GM19193 (cell line): ENCODE measurements around the gene CTNNB1.

Source experiments
- POLR2A ChIP-seq: IDR thresholded peaks from 4 replicates; pipeline ENCODE4 v1.6.1; 2011; ENCODE audit not compliant: insufficient read depth, insufficient read length; ENCODE audit errors: extremely low read depth

The CTNNB1 gene

GRCh38 chr3:41202075-41202833 lies 2.9 kb downstream of the CTNNB1 start:
- no peak for TF ChIP-seq POLR2A

DNA sequence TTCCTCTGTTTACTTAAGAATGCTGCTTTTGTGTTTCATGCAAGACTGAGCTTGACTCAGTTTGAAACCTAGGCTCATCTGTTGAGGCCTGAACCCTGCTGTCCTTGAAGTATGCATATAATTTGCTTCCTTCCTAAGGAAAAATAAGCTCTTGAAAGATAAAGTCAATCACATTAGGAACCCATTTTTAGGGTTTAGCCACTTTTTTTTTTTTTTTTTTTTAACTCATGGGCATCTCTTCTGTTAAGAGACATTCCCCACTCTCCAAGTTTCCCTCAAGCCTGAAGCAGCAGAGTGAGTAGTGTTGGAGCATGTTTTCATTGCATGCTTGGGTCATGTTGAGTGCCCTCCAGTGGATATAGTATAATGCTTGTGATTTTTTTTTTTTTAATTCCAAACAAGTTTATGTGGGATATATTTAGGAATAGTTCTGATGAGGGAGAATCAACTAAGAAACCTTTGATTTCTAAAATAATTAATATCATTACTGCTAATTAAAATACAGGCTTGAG lies 3.6 kb downstream of the CTNNB1 start:
- TF ChIP-seq POLR2A, result no peak

- no peak for TF ChIP-seq POLR2A
Observed at GRCh38 chr3:41204369-41204768, 5.1 kb downstream of the CTNNB1 start.

GRCh38 chr3:41205591-41205990 lies 6.3 kb downstream of the CTNNB1 start:
- no peak for TF ChIP-seq POLR2A

GRCh38 chr3:41207355-41207754 lies 8.1 kb downstream of the CTNNB1 start:
- no peak for TF ChIP-seq POLR2A

- no peak for TF ChIP-seq POLR2A
Observed at GRCh38 chr3:41208507-41209220, 9.4 kb downstream of the CTNNB1 start.

- no peak for TF ChIP-seq POLR2A
Observed at GRCh38 chr3:41209646-41210045, 10.3 kb downstream of the CTNNB1 start.

- TF ChIP-seq POLR2A, result no peak
Observed at GRCh38 chr3:41210966-41211365, 11.7 kb downstream of the CTNNB1 start.

- TF ChIP-seq POLR2A, result no peak
Observed at GRCh38 chr3:41212088-41212487, 12.8 kb downstream of the CTNNB1 start.

DNA sequence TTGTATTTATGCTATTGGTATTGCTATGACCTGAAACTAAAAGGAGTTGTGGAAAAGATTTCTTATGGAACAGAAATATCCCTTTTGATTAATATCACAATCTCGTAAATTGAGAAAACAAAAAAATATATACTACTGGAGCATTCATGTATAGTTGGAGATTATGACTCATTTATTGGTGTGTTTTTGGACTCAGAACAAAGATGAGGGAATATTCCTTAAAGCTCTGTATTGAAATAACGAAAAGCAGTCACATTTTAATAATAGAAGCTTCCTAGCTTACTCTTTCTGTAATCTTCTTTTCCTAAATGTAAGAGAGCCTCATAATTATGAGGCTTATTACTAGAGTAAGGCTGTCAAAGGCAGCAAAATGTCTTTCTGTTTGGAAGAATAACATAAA lies 14.3 kb downstream of the CTNNB1 start:
- TF ChIP-seq POLR2A, result no peak

GRCh38 chr3:41216422-41216821 lies 17.1 kb downstream of the CTNNB1 start:
- no peak for TF ChIP-seq POLR2A

GRCh38 chr3:41216993-41217392 lies 17.7 kb downstream of the CTNNB1 start:
- no peak for TF ChIP-seq POLR2A

DNA sequence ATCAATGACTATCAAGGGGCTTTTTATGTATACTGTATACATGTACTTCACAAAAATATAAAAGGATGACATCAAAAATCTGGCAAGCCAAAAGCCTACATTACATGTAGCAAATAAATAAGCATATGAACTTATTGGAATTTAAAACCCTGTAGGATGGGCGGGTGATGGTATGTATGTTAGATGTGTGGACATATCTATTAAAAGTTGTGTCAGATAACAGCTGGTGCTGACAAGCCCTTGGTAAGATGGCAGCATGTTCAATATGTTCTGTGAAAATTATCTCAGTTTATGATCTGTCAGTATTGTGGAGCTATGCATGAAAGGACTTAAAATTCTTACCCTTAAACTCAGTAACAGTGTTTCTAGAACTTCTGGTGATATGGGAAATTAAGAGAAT lies 20.1 kb downstream of the CTNNB1 start:
- no peak for TF ChIP-seq POLR2A

DNA sequence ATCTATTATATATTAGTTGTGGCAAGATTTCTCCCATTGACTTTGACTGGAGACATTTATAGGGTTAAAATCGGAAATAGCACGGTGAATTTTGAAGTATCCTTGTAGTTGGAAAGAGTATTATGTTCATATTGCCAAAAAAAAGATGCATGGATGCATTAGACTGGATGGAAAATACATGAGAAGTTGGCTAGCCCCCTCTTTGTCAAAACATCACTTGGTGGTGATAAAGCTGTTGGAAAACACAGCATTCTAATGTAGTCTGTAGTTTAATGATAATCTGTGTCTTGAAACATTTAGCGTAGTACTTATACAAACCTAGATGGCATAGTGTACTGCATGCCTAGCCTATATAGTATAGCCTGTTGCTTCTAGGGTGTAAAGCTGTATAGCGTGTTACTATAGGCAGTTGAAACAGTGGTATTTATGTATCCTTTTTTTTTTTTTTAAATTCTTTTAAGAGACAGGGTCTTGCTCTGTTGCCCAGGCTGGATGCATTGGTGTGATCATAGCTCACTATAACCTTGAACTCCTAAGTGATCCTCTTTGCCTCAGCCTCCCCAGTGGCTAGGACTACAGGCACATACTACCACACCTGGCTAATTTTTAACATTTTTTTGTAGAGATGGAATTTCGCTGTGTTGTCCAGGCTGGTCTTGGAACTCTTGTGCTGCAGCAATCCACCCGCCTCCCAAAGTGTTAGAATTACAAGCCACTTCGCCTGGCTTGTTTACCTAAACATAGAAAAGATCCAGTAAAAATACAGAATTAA lies 21.8 kb downstream of the CTNNB1 start:
- TF ChIP-seq POLR2A, result no peak

- no peak for TF ChIP-seq POLR2A
Observed at GRCh38 chr3:41222012-41222411, 22.7 kb downstream of the CTNNB1 start.
